HCT116 (cell line): ENCODE measurements around the gene HOXB3.

Experiments used
- ATF3 ChIP-seq: IDR thresholded peaks from 2 replicates; pipeline ENCODE4 v1.6.1; 2012
- CTCF ChIP-seq, 3 experiments: fragments of 200-600 bp in 1 of 3; sonication (generic) in 1 of 3; IDR thresholded peaks in 2 of 3; conservative IDR thresholded peaks in 1 of 3; 2 replicates each; pipeline ENCODE4 v1.5.1; 2012 to 2017; ENCODE audit warnings: low read depth in 2 of 3, low read length in 2 of 3, antibody characterized with exemption in 1 of 3, borderline replicate concordance in 1 of 3, control low read depth in 1 of 3, mild to moderate bottlenecking in 1 of 3, mixed read lengths in 1 of 3, mixed run types in 1 of 3, moderate library complexity in 1 of 3; ENCODE audit not compliant: insufficient read depth in 1 of 3
- EZH2phosphoT487 ChIP-seq: fragments of 200-600 bp; IDR thresholded peaks from 2 replicates; pipeline ENCODE4 v1.6.1; 2018; ENCODE audit warnings: antibody characterized with exemption, borderline replicate concordance
- MAX ChIP-seq: IDR thresholded peaks from 2 replicates; pipeline ENCODE4 v1.6.1; 2012
- POLR2A ChIP-seq: IDR thresholded peaks from 2 replicates; pipeline ENCODE4 v1.7.0; 2011; ENCODE audit warnings: borderline replicate concordance; ENCODE audit not compliant: insufficient read depth, insufficient read length; ENCODE audit errors: extremely low read depth
- POLR2AphosphoS5 ChIP-seq: IDR thresholded peaks from 2 replicates; pipeline ENCODE4 v1.6.1; 2011; ENCODE audit warnings: mild to moderate bottlenecking, low read depth, low read length, moderate library complexity
- RAD21 ChIP-seq: IDR thresholded peaks from 2 replicates; pipeline ENCODE4 v1.6.1; 2012; ENCODE audit warnings: low read depth, mild to moderate bottlenecking
- REST ChIP-seq: IDR thresholded peaks from 2 replicates; pipeline ENCODE4 v1.6.1; 2012; ENCODE audit warnings: low read depth
- SIN3A ChIP-seq: IDR thresholded peaks from 2 replicates; pipeline ENCODE4 v1.6.1; 2012; ENCODE audit warnings: low read depth
- YY1 ChIP-seq: IDR thresholded peaks from 2 replicates; pipeline ENCODE4 v1.6.1; 2011; ENCODE audit warnings: low read length, low read depth, moderate library complexity, mild to moderate bottlenecking; ENCODE audit not compliant: insufficient replicate concordance; ENCODE audit errors: extremely low read depth

- TF ChIP-seq POLR2A: no peak
- no peak for TF ChIP-seq CTCF (IDR thresholded peaks at IDR 0.05 in 2 of 3, conservative IDR thresholded peaks at IDR 0.05 in 1 of 3; ENCODE audit: borderline replicate concordance in 1 of 3, insufficient read depth in 1 of 3, low read depth in 2 of 3, low read length in 2 of 3)
- TF ChIP-seq MAX: no peak
- TF ChIP-seq POLR2AphosphoS5: no peak
- TF ChIP-seq ATF3: no peak
- no peak for TF ChIP-seq YY1
- TF ChIP-seq REST: no peak
- no peak for TF ChIP-seq SIN3A
- TF ChIP-seq EZH2phosphoT487: no peak
- no peak for TF ChIP-seq RAD21
These were observed 46.1 kb downstream of the HOXB3 start for GRCh38 chr17:48543854-48544348.
